ENCODE data around the gene ZPLD1.

ZPLD1 gene

GRCh38 chr3:102457644-102458043 lies 22.8 kb downstream of the ZPLD1 start:
- DNase-seq (ENCODE audit: extremely low read depth, low read depth) = no peak
- no peak overlapping the region for H3K4me3 ChIP-seq (replicated peaks; ENCODE audit: low read depth, low read length)
- no peak for TF ChIP-seq CTCF (IDR thresholded peaks at IDR 0.05; ENCODE audit: low read depth, low read length, missing control alignments)

- DNase-seq (ENCODE audit: extremely low read depth, low read depth) = no peak
- TF ChIP-seq CTCF (IDR thresholded peaks at IDR 0.05; ENCODE audit: low read depth, low read length, missing control alignments) = no peak
- no peak overlapping the region for H3K4me3 ChIP-seq (replicated peaks; ENCODE audit: low read depth, low read length)
Measured at GRCh38 chr3:102460579-102460978, 25.8 kb downstream of the ZPLD1 start.

DNA sequence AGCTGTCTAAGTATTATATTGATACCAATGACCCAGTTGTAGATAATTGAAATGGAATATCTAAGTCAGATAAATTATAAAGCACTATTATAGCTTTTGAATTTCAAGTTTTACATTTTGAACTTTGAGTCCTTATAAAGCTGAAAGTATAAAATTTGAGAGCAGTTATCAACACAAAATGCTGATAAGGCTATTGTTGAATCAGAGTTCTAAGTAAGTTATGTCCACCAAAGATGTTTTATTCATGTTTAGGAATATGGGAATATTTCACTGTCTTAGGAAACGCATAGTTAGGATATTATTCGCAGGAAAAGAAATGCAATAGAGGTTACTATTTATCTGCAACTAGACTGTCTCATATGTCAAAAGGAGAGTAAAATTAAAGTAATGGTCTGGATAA lies 29.4 kb downstream of the ZPLD1 start:
- no peak for DNase-seq (ENCODE audit: extremely low read depth, low read depth)
- H3K4me3 ChIP-seq (replicated peaks; ENCODE audit: low read depth, low read length) = no peak overlapping the region
- no peak for TF ChIP-seq CTCF (IDR thresholded peaks at IDR 0.05; ENCODE audit: low read depth, low read length, missing control alignments)

DNA sequence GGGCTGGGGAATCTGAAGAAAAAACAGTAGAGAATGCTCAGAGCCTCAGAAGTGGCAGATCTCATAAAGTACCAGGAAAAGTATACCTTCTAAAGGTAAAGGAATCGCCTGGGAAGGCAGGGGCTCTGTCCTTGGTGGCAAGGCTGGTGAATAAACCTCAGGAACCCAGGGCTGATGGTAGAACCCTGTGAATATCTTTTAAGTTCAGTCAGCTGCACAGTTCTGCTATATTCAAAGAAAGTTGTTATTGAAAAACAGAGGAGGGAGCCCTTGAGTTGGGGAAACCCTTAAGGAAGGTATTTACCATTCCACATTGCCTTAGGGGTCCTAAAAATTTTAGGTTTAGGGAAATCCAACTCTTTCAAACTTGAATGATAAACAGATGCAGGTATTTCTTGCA lies 31.2 kb downstream of the ZPLD1 start:
- DNase-seq (ENCODE audit: extremely low read depth, low read depth) = no peak
- no peak for TF ChIP-seq CTCF (IDR thresholded peaks at IDR 0.05; ENCODE audit: low read depth, low read length, missing control alignments)
- H3K4me3 ChIP-seq (replicated peaks; ENCODE audit: low read depth, low read length) = no peak overlapping the region

DNA sequence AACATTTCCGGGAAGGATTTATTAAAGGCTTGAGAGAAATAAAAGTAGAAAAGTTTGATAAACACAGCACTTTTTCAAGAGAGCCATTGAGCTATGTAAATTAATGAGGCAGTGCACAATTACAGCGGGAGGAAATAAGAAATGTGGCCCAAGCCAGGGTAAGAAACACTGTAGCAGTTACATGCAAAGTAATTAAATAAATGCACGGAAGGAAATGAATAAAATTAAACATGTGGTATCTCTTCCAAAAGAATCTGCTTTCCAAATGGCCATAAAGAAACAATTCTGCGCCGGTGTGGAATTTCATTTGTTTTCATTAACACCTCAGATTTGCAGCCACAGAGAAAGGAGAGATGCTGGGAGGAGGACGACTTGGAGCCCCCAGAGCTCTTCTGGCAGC lies 35.3 kb downstream of the ZPLD1 start:
- no peak for TF ChIP-seq CTCF (IDR thresholded peaks at IDR 0.05; ENCODE audit: low read depth, low read length, missing control alignments)
- no peak for DNase-seq (ENCODE audit: extremely low read depth, low read depth)

DNA sequence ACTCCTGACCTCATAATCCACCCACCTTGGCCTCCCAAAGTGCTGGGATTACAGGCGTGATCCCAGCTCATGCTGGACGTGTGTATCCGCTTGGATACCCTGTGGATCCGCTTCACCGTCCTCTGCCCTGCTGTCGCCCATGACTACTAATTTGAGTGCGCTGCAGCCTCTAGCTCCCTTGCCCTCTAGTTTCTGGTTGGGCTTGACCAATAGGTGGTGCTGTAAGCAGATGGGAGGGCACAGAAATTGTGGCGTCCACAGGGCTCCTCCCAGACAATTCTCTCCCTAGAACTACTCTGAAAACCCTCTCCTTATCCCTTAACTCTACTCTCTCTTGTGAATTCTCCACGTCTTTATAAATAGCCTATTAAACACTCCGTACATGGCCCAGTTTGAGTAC lies 36.2 kb downstream of the ZPLD1 start:
- no peak for DNase-seq (ENCODE audit: extremely low read depth, low read depth)
- no peak overlapping the region for H3K4me3 ChIP-seq (replicated peaks; ENCODE audit: low read depth, low read length)
- TF ChIP-seq CTCF (IDR thresholded peaks at IDR 0.05; ENCODE audit: low read depth, low read length, missing control alignments) = no peak

More for the DNA sequence above, 35.3 kb downstream of the ZPLD1 start:
- H3K4me3 ChIP-seq (replicated peaks; ENCODE audit: low read depth, low read length) = no peak overlapping the region

DNA sequence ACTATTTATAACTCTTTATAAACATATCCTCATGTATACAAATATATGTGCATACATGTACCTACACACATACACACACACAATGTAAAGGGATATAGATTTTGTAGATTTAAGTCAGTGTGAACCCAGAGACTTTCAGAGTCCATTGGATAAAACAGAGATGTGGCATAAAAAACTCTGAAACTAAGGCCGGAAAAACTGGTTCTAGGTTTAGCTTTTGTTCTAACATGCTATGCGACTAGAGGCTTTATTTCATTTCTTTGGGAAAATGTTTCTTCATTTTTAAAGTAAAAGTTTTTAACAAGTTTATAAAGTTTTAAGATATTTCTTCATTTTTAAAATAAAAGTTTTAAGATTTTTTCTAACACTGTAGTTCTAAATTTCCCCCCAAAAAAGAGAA lies 36.7 kb downstream of the ZPLD1 start:
- no peak overlapping the region for H3K4me3 ChIP-seq (replicated peaks; ENCODE audit: low read depth, low read length)
- no peak for DNase-seq (ENCODE audit: extremely low read depth, low read depth)
- no peak for TF ChIP-seq CTCF (IDR thresholded peaks at IDR 0.05; ENCODE audit: low read depth, low read length, missing control alignments)
